ENCODE data around the gene PLEKHA7.

Gene PLEKHA7

DNA sequence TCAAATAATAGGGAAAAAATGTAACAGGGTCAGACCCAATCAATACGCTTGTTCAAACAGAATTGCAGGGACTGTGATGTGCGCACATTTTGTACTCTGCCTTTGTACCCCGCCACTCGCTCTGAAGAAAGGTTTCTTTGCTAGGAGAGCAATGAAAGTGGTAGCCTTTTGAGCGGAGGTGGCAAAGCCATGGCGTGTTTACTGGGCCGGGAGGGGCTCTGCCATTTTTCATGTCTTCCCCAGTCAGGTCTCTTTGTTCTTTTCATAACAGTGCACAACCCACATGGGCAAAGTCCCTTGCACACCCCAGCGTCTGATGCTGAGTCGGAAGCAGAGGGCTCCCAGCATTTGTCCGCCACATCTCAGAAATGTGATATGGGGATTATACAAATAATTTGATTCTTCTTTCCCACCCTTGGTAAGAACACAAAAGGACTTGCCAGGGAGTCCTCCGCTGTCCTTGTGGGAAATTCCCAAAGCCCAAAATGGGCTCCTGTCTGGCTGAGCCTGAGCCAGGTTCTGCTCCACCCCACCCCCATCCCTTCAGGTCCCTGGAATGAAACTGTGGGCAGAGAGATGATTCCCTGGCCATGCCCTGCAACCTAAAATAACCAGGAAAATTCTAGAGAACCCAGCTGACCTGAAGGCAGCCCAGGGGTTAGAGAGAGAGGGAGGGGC lies 239.1 kb downstream of the PLEKHA7 start:
- Histone ChIP-seq H3K36me3 (ENCODE audit: insufficient read depth, low read length) (no peaks in the 10 kb centered on the region), H3K27me3 (ENCODE audit: insufficient read depth, low read length) (no peaks in the 10 kb centered on the region), H3K27ac (ENCODE audit: low read depth, low read length) (no peak overlapping the region), H3K4me3 (ENCODE audit: low read length) (no peak overlapping the region), H3K4me1 (ENCODE audit: insufficient read depth, low read length) (peaks cover 11% of the 10 kb centered on the region; the same call in 1 of the 2 replicates), H3K9ac (ENCODE audit: low read depth, low read length) (no peak overlapping the region), H3K9me3 (ENCODE audit: insufficient read depth, low read depth, low read length) (no peaks in the 10 kb centered on the region)
- 94% methylated on average over 9 of the region's 11 CpGs for WGBS

- Histone ChIP-seq H3K36me3 (ENCODE audit: insufficient read depth, low read length) (no peaks in the 10 kb centered on the region), H3K4me3 (ENCODE audit: low read length) (no peak overlapping the region), H3K27me3 (ENCODE audit: insufficient read depth, low read length) (no peaks in the 10 kb centered on the region), H3K27ac (ENCODE audit: low read depth, low read length) (no peak overlapping the region), H3K9me3 (ENCODE audit: insufficient read depth, low read depth, low read length) (no peaks in the 10 kb centered on the region), H3K4me1 (ENCODE audit: insufficient read depth, low read length) (peaks cover 6% of the 10 kb centered on the region; the same call in 1 of the 2 replicates), H3K9ac (ENCODE audit: low read depth, low read length) (no peak overlapping the region)
- WGBS: 82% methylated on average over 8 of the region's 9 CpGs
Measured at GRCh38 chr11:16773981-16774935, 240.0 kb downstream of the PLEKHA7 start.

- Histone ChIP-seq H3K9me3 (ENCODE audit: insufficient read depth, low read depth, low read length) (no peaks in the 10 kb centered on the region), H3K4me3 (ENCODE audit: low read length) (no peak overlapping the region), H3K27me3 (ENCODE audit: insufficient read depth, low read length) (no peaks in the 10 kb centered on the region), H3K9ac (ENCODE audit: low read depth, low read length) (no peak overlapping the region), H3K36me3 (ENCODE audit: insufficient read depth, low read length) (no peaks in the 10 kb centered on the region), H3K27ac (ENCODE audit: low read depth, low read length) (no peak overlapping the region), H3K4me1 (ENCODE audit: insufficient read depth, low read length) (peaks cover 6% of the 10 kb centered on the region; the same call in 1 of the 2 replicates)
- WGBS: 93% methylated on average over 2 of the region's 2 CpGs
Measured at GRCh38 chr11:16772141-16772512, 242.1 kb downstream of the PLEKHA7 start.

DNA sequence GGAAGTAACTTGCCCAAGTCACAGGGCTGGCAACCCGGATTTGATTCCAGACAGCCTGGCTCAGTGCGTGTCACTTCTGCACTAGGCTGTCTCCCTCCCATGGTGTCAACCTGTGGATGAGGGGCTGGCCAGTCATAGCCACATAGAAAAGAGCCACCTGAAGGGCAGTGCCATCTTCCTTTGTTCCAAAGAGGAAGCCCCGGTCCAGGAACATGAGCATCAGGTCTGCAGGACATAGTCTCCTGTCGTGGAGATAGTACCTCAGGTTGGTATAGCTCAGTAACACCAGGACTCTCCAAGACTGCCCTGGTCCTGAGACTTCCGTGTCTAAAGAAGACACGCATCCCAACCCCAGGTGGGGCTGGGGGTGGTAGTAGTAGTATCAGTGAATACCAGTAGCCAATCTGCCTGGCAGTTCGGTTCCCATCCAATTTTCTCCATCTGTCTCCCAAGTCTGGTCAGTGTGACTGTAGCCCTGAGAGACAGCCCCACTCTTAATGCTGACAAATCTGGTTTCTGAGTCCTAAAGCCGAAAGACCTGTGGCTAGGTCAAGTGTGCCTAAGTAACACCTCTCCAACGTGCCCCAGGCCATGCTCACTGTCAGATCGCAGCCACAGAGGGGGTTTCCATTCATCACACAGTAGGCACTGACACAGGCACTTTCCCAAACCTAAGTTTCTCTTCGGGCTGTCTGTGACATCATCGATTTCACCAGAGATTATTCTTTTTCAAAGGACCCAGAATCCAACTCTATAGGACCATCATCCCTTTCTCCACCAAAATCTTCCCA lies 242.7 kb downstream of the PLEKHA7 start:
- H3K36me3 ChIP-seq (ENCODE audit: insufficient read depth, low read length): no peaks in the 10 kb centered on the region
- 90% methylated on average over 12 of the region's 12 CpGs for WGBS
- no peaks in the 10 kb centered on the region for H3K9me3 ChIP-seq (ENCODE audit: insufficient read depth, low read depth, low read length)
- H3K4me1 ChIP-seq (ENCODE audit: insufficient read depth, low read length): peaks cover 6% of the 10 kb centered on the region; the same call in 1 of the 2 replicates
- H3K27me3 ChIP-seq (ENCODE audit: insufficient read depth, low read length): no peaks in the 10 kb centered on the region
- H3K27ac ChIP-seq (ENCODE audit: low read depth, low read length): no peak overlapping the region
- H3K9ac ChIP-seq (ENCODE audit: low read depth, low read length): no peak overlapping the region
- no peak overlapping the region for H3K4me3 ChIP-seq (ENCODE audit: low read length)

DNA sequence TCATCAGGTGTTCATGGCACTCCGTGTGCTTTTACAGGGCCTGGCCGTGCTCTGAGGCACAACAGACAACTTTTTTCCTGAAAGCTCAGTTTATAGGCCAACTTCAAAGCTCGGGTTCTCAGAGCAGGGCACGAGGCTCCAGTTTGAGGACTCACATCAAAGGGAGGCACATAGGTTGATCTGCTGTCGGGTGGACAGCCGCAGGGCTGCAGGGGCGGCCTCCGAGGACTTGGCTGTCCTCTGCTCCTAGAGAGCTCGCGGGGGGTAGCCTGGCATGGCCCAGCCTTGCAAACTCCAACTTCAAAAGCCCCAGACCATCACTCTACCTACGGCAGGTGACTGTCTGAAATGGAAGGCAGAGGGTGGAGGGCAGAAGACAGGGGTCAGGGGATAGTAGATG lies 244.2 kb downstream of the PLEKHA7 start:
- Histone ChIP-seq H3K4me3 (ENCODE audit: low read length) (no peak overlapping the region), H3K4me1 (ENCODE audit: insufficient read depth, low read length) (0 out of 2 replicates have a peak, but pooled peaks cover 2% of the 10 kb centered on the region), H3K36me3 (ENCODE audit: insufficient read depth, low read length) (no peaks in the 10 kb centered on the region), H3K27me3 (ENCODE audit: insufficient read depth, low read length) (no peaks in the 10 kb centered on the region), H3K9me3 (ENCODE audit: insufficient read depth, low read depth, low read length) (no peaks in the 10 kb centered on the region), H3K9ac (ENCODE audit: low read depth, low read length) (no peak overlapping the region), H3K27ac (ENCODE audit: low read depth, low read length) (no peak overlapping the region)
- WGBS: 88% methylated on average over 11 of the region's 11 CpGs

GRCh38 chr11:16769386-16769785 lies 244.8 kb downstream of the PLEKHA7 start:
- Histone ChIP-seq H3K9ac (ENCODE audit: low read depth, low read length) (no peak overlapping the region), H3K4me3 (ENCODE audit: low read length) (no peak overlapping the region), H3K4me1 (ENCODE audit: insufficient read depth, low read length) (no peaks in the 10 kb centered on the region), H3K27ac (ENCODE audit: low read depth, low read length) (no peak overlapping the region), H3K36me3 (ENCODE audit: insufficient read depth, low read length) (no peaks in the 10 kb centered on the region), H3K27me3 (ENCODE audit: insufficient read depth, low read length) (no peaks in the 10 kb centered on the region), H3K9me3 (ENCODE audit: insufficient read depth, low read depth, low read length) (no peaks in the 10 kb centered on the region)
- WGBS: 92% methylated on average over 4 of the region's 4 CpGs

DNA sequence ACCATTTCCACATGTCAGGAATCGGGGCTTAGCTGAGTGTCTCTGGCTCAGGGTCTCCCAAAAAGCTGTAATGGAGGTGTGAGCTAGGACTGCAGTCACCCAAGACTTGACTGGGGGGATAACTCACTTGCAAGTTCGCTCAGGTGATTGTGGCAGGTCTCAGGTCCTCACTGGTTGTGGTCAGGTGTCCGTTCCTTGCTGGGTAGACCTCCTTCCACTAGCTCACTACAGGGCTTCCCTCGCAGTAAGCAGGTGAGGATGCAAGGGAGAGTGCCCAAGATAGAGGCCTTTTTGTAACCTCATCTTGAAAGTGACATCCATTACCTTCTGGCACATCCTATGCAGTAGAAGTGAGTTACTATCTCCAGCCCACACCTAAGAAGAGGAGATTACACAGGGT lies 246.3 kb downstream of the PLEKHA7 start:
- H3K9ac ChIP-seq (ENCODE audit: low read depth, low read length): no peak overlapping the region
- H3K4me1 ChIP-seq (ENCODE audit: insufficient read depth, low read length): no peaks in the 10 kb centered on the region
- WGBS: 94% methylated on average over 4 of the region's 4 CpGs
- H3K4me3 ChIP-seq (ENCODE audit: low read length): no peak overlapping the region
- no peaks in the 10 kb centered on the region for H3K27me3 ChIP-seq (ENCODE audit: insufficient read depth, low read length)
- H3K9me3 ChIP-seq (ENCODE audit: insufficient read depth, low read depth, low read length): no peaks in the 10 kb centered on the region
- H3K27ac ChIP-seq (ENCODE audit: low read depth, low read length): no peak overlapping the region
- no peaks in the 10 kb centered on the region for H3K36me3 ChIP-seq (ENCODE audit: insufficient read depth, low read length)

GRCh38 chr11:16767137-16767536 lies 247.1 kb downstream of the PLEKHA7 start:
- 90% methylated on average over 4 of the region's 4 CpGs for WGBS
- no peak overlapping the region for H3K4me3 ChIP-seq (ENCODE audit: low read length)
- no peaks in the 10 kb centered on the region for H3K27me3 ChIP-seq (ENCODE audit: insufficient read depth, low read length)
- H3K27ac ChIP-seq (ENCODE audit: low read depth, low read length): no peak overlapping the region
- H3K9ac ChIP-seq (ENCODE audit: low read depth, low read length): no peak overlapping the region
- no peaks in the 10 kb centered on the region for H3K9me3 ChIP-seq (ENCODE audit: insufficient read depth, low read depth, low read length)
- no peaks in the 10 kb centered on the region for H3K4me1 ChIP-seq (ENCODE audit: insufficient read depth, low read length)
- H3K36me3 ChIP-seq (ENCODE audit: insufficient read depth, low read length): no peaks in the 10 kb centered on the region

DNA sequence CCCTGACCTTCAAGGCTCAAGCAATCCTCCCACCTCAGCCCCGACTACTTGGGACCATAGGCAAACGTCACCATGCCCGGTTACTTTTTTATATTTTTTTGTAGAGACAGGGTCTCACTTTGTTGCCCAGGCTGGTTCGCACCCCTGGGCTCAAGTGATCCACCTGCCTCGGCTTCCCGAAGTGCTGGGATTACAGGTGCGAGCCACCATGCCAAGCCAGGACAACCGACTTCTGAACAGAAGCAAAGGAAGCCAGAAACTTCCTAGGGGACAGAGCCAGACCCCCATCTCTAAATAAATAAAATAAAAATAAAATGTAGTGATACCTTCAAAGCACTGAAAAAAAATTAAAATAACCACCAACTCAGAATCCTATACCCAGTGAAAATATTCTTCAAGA lies 249.3 kb downstream of the PLEKHA7 start:
- H3K9ac ChIP-seq (ENCODE audit: low read depth, low read length): no peak overlapping the region

GRCh38 chr11:16763746-16764145 lies 250.5 kb downstream of the PLEKHA7 start:
- no peak overlapping the region for H3K27ac ChIP-seq (ENCODE audit: low read depth, low read length)
- no peaks in the 10 kb centered on the region for H3K27me3 ChIP-seq (ENCODE audit: insufficient read depth, low read length)
- H3K9ac ChIP-seq (ENCODE audit: low read depth, low read length): no peak overlapping the region
- WGBS: 90% methylated on average over 1 of the region's 1 CpG
- H3K4me3 ChIP-seq (ENCODE audit: low read length): no peak overlapping the region
- no peaks in the 10 kb centered on the region for H3K36me3 ChIP-seq (ENCODE audit: insufficient read depth, low read length)
- no peaks in the 10 kb centered on the region for H3K4me1 ChIP-seq (ENCODE audit: insufficient read depth, low read length)
- no peaks in the 10 kb centered on the region for H3K9me3 ChIP-seq (ENCODE audit: insufficient read depth, low read depth, low read length)

More for the DNA sequence above, 249.3 kb downstream of the PLEKHA7 start:
- no peaks in the 10 kb centered on the region for H3K4me1 ChIP-seq (ENCODE audit: insufficient read depth, low read length)
- H3K36me3 ChIP-seq (ENCODE audit: insufficient read depth, low read length): no peaks in the 10 kb centered on the region
- H3K4me3 ChIP-seq (ENCODE audit: low read length): no peak overlapping the region
- no peaks in the 10 kb centered on the region for H3K27me3 ChIP-seq (ENCODE audit: insufficient read depth, low read length)
- H3K9me3 ChIP-seq (ENCODE audit: insufficient read depth, low read depth, low read length): no peaks in the 10 kb centered on the region
- H3K27ac ChIP-seq (ENCODE audit: low read depth, low read length): no peak overlapping the region
- WGBS: 96% methylated on average over 8 of the region's 8 CpGs
